NCI-H2107 treated with DMSO at 0.1 percent for 48 hours (cell line): ENCODE results near the gene UGT2B7.

Experiments
- DNase-seq: peaks from one replicate; lab custom pipeline; 2025; ENCODE audit not compliant: unreplicated experiment; lab: John Stamatoyannopoulos, UW

UGT2B7 gene

GRCh38 chr4:69147334-69147733 lies 51.1 kb downstream of the UGT2B7 start:
- no peak for DNase-seq

DNA sequence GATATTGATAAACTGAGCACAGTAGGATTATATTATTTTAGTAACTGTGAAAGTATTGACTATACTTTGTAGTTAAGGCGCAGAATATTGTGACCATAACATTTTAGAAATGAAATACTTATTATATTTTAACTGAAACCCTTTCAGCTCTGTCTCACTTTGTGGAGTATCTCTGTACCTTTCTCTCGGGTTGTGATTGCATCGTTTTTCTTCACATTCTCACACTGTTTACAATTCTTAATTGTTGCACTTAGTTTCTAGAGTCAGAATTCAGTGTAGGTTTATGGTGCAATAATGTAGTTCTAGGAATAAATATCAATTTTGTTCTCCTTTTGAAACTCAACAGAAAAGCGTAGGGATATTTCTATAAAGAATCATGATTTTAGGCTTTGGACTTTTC lies 57.7 kb downstream of the UGT2B7 start:
- no peak for DNase-seq

- DNase-seq = no peak
Measured at GRCh38 chr4:69156913-69157312, 60.6 kb downstream of the UGT2B7 start.
